Stimulated activated CD8-positive, alpha-beta memory T cell treated with anti-CD3 and anti-CD28 coated beads, Interleukin-2, amount 100 ng/mL, for 48 hours (primary cell): Measurements from ENCODE around the gene RFX3.

ENCODE experiments used
- DNase-seq, 2 donors: peaks; one replicate each; pipeline ENCODE4 v3.0.0-alpha.2; 2020; ENCODE audit warnings: low read depth in 2 of 2

RFX3 gene

GRCh38 chr9:3477236-3477834 lies 48.5 kb downstream of the RFX3 start:
- no peak for DNase-seq

GRCh38 chr9:3475300-3476020 lies 50.3 kb downstream of the RFX3 start:
- no peak for DNase-seq

- DNase-seq, result no peak
These were observed 51.0 kb downstream of the RFX3 start for GRCh38 chr9:3474821-3475220.

- DNase-seq, result no peak
These were observed 52.4 kb downstream of the RFX3 start for GRCh38 chr9:3473405-3473804.

GRCh38 chr9:3471883-3472282 lies 53.9 kb downstream of the RFX3 start:
- DNase-seq, result no peak

- DNase-seq, result no peak
These were observed 57.2 kb downstream of the RFX3 start for GRCh38 chr9:3468421-3469205.

GRCh38 chr9:3467593-3468219 lies 58.1 kb downstream of the RFX3 start:
- peak; percentile 12 to 34 for DNase-seq

GRCh38 chr9:3464033-3464638 lies 61.7 kb downstream of the RFX3 start:
- no peak for DNase-seq

- DNase-seq, result no peak
These were observed 66.9 kb downstream of the RFX3 start for GRCh38 chr9:3458806-3459475.

GRCh38 chr9:3457175-3457574 lies 68.6 kb downstream of the RFX3 start:
- no peak for DNase-seq

GRCh38 chr9:3455717-3456116 lies 70.1 kb downstream of the RFX3 start:
- no peak for DNase-seq

- no peak for DNase-seq
These were observed 70.7 kb downstream of the RFX3 start for GRCh38 chr9:3455094-3455493.

GRCh38 chr9:3451956-3452355 lies 73.8 kb downstream of the RFX3 start:
- no peak for DNase-seq

- DNase-seq, result no peak
These were observed 78.0 kb downstream of the RFX3 start for GRCh38 chr9:3447788-3448187.

GRCh38 chr9:3447143-3447542 lies 78.7 kb downstream of the RFX3 start:
- DNase-seq, result no peak

- no peak for DNase-seq
These were observed 79.5 kb downstream of the RFX3 start for GRCh38 chr9:3446313-3446712.

- no peak for DNase-seq
These were observed 81.8 kb downstream of the RFX3 start for GRCh38 chr9:3444016-3444415.

- peak; percentile 6 to 12 for DNase-seq
These were observed 84.5 kb downstream of the RFX3 start for GRCh38 chr9:3441197-3441816.

GRCh38 chr9:3436629-3437420 lies 89.0 kb downstream of the RFX3 start:
- no peak for DNase-seq

- DNase-seq, result no peak
These were observed 90.1 kb downstream of the RFX3 start for GRCh38 chr9:3435732-3436131.
